Tibial nerve (tissue), 4 donors: ENCODE data around the gene KLHL14. TPM values are rescaled to one million over a fixed set of nuclear protein-coding genes. Genes with fewer than 3 reads are reported as not detected.

Experiments
- DNase-seq, 2 donors: peaks; one replicate each; pipeline ENCODE4 v3.0.0-alpha.2; 2019; ENCODE audit warnings: low spot score in 2 of 2
- H3K27ac ChIP-seq, 4 donors: fragments of 200-600 bp; sonication (generic) in 3 of 4; one replicate each; pipeline ENCODE4 v1.5.1; 2017 to 2019; ENCODE audit warnings: mild to moderate bottlenecking in 1 of 4
- H3K27me3 ChIP-seq, 2 donors: fragments of 200-600 bp; sonication (generic) in 1 of 2; one replicate each; pipeline versions ENCODE4 v1.5.1 to v1.6.0; 2017 to 2019
- H3K36me3 ChIP-seq, 3 donors: fragments of 200-600 bp; sonication (generic); one replicate each; pipeline ENCODE4 v1.5.1; 2018 to 2019
- H3K4me1 ChIP-seq, 4 donors: fragments of 200-600 bp; sonication (generic) in 3 of 4; one replicate each; pipeline ENCODE4 v1.5.1; 2017 to 2019
- H3K4me3 ChIP-seq, 4 donors: fragments of 200-600 bp; sonication (generic) in 3 of 4; one replicate each; pipeline ENCODE4 v1.5.1; 2017 to 2019; ENCODE audit warnings: mild to moderate bottlenecking in 1 of 4, moderate library complexity in 1 of 4
- H3K9me3 ChIP-seq, 4 donors: fragments of 200-600 bp; sonication (generic) in 3 of 4; one replicate each; pipeline ENCODE4 v1.5.1; 2017 to 2019
- CTCF ChIP-seq, 5 experiments: fragments of 200-600 bp in 3 of 5; fragments of 450-650 bp in 2 of 5; sonication (generic) in 3 of 5; IDR thresholded peaks; one replicate each; pipeline ENCODE4 v1.5.1; 2016 to 2019; ENCODE audit warnings: antibody characterized with exemption in 5 of 5, mild to moderate bottlenecking in 3 of 5, moderate library complexity in 2 of 5
- EP300 ChIP-seq, 2 donors: sonication (generic); formaldehyde crosslinking; IDR thresholded peaks; one replicate each; pipeline ENCODE4 v1.6.1; 2017; ENCODE audit warnings: antibody characterized with exemption in 2 of 2, mild to moderate bottlenecking in 1 of 2
- POLR2A ChIP-seq, 2 donors: fragments of 450-650 bp; IDR thresholded peaks; one replicate each; pipeline ENCODE4 v1.6.1; 2017; ENCODE audit warnings: antibody characterized with exemption in 2 of 2, mild to moderate bottlenecking in 2 of 2, moderate library complexity in 2 of 2
- WGBS, 2 donors: methylation state at CpG; one replicate each; pipeline ENCODE4 v1.1.5; 2018; 5-methylcytosine and 5-hydroxymethylcytosine counted together
- total RNA-seq, 4 donors: library from RNA; depleted of rRNA; stranded (reverse); fragments of >200 nt; gene quantifications; one replicate each; pipeline ENCODE4 v1.1.0, GENCODE V29; 2016

KLHL14 gene
- total RNA-seq, 4 donors from 2014 or later: 0.21 to 0.59 (median 0.37) TPM

- Histone ChIP-seq H3K27ac (no peak overlapping the region), H3K36me3 (no peaks in the 10 kb centered on the region), H3K4me1 (no peaks in the 10 kb centered on the region), H3K4me3 (no peak overlapping the region), H3K9me3 (no peaks in the 10 kb centered on the region), H3K27me3 (no peaks in the 10 kb centered on the region)
- no peak for DNase-seq
- WGBS, 2 donors: 95% methylated on average over 1 of the region's 1 CpG
- no peak for TF ChIP-seq POLR2A (IDR thresholded peaks at IDR 0.05)
- no peak for TF ChIP-seq EP300 (IDR thresholded peaks at IDR 0.05)
- no peak for TF ChIP-seq CTCF (IDR thresholded peaks at IDR 0.05)
These were observed 84.0 kb downstream of the KLHL14 start for GRCh38 chr18:32688821-32689220.

DNA sequence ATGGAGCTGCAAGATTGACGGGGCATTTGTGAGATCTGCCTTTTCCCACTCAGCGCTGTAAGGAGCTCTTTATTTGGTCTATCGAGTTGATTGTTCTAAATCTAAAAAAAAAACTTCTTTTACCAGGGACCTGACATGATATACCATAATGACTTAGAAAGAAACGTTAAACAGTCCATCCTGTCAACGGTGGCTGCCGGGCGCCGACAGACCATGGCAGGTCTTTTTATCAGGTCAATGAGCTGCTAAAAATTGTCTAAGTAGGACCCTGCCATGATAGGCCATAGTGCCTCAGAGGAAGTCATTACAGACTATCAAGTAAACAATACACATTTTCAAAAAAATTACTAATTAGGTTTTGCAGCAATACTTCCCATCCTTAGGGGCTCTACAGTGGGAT is 87.9 kb downstream of the KLHL14 start:
- DNase-seq: no peak
- Histone ChIP-seq H3K27ac (no peak overlapping the region), H3K4me1 (no peaks in the 10 kb centered on the region), H3K4me3 (no peak overlapping the region), H3K27me3 (no peaks in the 10 kb centered on the region), H3K9me3 (no peaks in the 10 kb centered on the region), H3K36me3 (no peaks in the 10 kb centered on the region)
- 88 to 93% methylated on average over 8 of the region's 8 CpGs for WGBS, 2 donors
- no peak for TF ChIP-seq POLR2A (IDR thresholded peaks at IDR 0.05)
- no peak for TF ChIP-seq EP300 (IDR thresholded peaks at IDR 0.05)
- TF ChIP-seq CTCF (IDR thresholded peaks at IDR 0.05): no peak

GRCh38 chr18:32684096-32684495 is 88.7 kb downstream of the KLHL14 start:
- H3K27ac ChIP-seq: no peak overlapping the region
- TF ChIP-seq CTCF (IDR thresholded peaks at IDR 0.05) (no peak), EP300 (IDR thresholded peaks at IDR 0.05) (no peak), POLR2A (IDR thresholded peaks at IDR 0.05) (no peak)
- H3K4me1 ChIP-seq: no peaks in the 10 kb centered on the region
- WGBS, 2 donors: 96 to 100% methylated on average over 1 of the region's 1 CpG
- no peaks in the 10 kb centered on the region for H3K36me3 ChIP-seq
- H3K9me3 ChIP-seq: no peaks in the 10 kb centered on the region
- H3K27me3 ChIP-seq: no peaks in the 10 kb centered on the region
- H3K4me3 ChIP-seq: no peak overlapping the region
- no peak for DNase-seq

DNA sequence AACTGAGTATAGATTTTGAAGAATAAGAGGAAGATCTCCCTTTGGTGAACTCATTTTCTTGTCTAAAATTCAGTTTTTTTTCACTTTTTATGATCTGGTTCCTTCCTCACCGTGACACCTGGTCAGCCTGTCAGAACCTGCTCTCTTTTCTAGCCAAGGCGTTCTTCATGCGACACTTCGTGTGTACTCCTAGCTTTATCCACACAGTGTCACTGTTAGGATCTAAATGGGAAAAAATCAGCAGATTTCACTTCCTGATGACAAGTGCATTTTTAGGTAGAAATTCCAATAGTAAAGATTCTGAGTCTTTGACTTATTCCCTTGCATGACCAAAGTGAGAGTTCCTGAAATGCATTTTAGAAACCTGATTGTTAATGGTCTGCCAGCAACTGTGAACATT is 89.8 kb downstream of the KLHL14 start:
- no peak for DNase-seq
- no peaks in the 10 kb centered on the region for H3K36me3 ChIP-seq
- no peaks in the 10 kb centered on the region for H3K27me3 ChIP-seq
- WGBS, 2 donors: 74 to 80% methylated on average over 4 of the region's 4 CpGs
- no peaks in the 10 kb centered on the region for H3K4me1 ChIP-seq
- TF ChIP-seq CTCF (IDR thresholded peaks at IDR 0.05) (no peak), EP300 (IDR thresholded peaks at IDR 0.05) (no peak), POLR2A (IDR thresholded peaks at IDR 0.05) (no peak)
- H3K9me3 ChIP-seq: no peaks in the 10 kb centered on the region
- no peak overlapping the region for H3K4me3 ChIP-seq
- no peak overlapping the region for H3K27ac ChIP-seq

- DNase-seq: no peak
- Histone ChIP-seq H3K27ac (no peak overlapping the region), H3K36me3 (no peaks in the 10 kb centered on the region), H3K4me3 (no peak overlapping the region), H3K27me3 (no peaks in the 10 kb centered on the region), H3K4me1 (no peaks in the 10 kb centered on the region), H3K9me3 (no peaks in the 10 kb centered on the region)
- TF ChIP-seq EP300 (IDR thresholded peaks at IDR 0.05) (no peak), POLR2A (IDR thresholded peaks at IDR 0.05) (no peak), CTCF (IDR thresholded peaks at IDR 0.05) (no peak)
These were observed 95.2 kb downstream of the KLHL14 start for GRCh38 chr18:32677578-32677977.
